HCEC 1CT (cell line): ENCODE measurements around the gene TRAM2.
A peak's percentile ranks its signal among the peaks of the same experiment; 100 is the strongest.

Source experiments
- DNase-seq: peaks from one replicate; pipeline ENCODE4 v3.0.0-alpha.2; 2017

The TRAM2 gene

DNA sequence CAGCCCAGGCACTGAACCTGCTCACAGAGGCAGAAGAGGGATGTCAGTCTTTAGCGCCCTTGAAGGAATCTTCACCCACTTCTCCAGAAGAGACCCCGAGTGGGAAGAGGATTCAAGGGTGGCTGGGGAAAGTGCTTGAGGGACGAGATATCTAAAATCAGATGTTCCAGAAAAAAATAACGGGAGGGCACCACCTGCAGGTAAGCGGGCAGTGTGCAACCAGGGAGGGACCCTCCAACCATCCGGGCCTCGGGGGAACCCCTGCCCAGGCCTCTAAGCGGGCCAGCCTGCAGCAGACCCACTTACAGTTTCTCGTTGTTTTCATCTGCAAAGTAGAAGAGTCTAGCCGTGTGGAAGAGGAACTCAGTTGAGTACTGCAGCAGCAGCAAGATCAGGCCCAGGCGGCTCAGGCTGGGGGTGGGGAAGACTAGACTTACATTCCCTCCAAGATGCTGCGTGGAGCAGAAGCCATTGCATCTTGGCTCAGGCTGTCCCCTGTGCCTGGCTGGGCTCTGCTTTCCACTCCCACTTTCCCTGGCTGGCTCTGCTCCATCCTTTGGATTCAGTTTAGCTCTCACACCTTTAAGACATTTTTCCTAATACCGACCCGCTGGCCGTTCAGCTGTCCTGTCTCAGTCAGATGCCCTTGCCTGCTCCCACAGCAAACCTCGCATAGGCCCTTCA is 71.0 kb downstream of the TRAM2 start:
- DNase-seq, result peak; percentile 1

DNA sequence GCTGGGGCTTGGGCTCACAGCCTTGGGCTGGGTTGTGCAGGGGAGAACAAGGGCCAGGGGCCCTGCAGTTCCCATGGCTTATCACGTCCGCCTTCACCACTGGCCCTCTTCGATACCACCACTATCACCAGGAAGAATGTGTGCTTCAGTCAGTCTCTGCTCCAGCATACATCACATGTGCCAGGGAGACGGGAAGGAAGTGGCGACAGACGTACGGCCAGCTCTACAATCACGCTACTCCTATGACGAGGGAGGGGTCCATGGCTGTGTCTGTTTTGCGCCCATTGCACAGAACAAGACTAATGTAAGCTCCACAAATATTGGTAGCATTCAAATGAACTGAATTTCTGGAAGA is 72.1 kb downstream of the TRAM2 start:
- peak; percentile 0 for DNase-seq

DNA sequence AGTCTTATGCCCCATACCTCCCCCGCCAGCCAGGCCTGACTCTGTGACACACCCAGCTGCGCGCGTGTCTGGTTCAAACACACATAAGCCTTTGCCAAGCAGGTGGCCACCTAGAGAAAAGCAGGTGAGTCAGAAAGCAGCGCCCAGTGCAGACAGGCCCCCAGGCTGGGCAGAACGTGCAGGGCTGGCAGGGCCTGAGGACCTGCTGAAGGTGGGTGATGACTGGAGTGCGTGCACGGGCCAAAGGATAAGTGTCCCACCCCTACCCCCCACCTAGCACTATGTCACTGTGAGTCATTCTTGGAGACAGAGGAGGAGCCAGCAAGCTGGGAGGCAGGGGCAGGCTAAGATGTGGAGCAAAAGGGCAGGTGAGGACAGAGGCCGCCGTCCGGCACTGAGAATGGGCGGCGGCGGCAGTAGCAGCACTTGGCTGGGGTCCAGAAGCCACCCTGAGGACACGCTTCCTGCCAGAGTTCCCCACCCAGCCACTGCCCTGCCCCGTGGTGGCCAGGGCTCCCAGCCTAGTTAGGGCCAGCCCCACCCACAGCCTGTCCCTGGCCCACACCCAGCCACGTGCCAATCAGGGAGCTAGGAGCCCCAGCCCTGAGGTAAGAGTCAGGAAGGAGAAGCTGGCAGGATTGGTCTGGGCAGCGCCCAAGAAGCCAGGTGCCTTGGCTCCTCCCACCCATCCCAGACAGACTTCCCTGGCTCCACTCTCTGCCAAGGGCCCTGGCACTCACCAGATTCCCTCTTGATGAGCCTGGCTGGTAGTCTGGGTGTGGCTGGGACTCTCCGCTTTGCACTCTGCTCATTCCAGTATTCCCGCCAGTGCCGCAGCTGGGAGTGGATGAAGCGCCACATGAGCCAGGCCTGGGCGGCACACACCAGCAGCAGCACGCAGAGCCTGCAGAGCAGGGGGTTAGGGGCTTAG is 72.7 kb downstream of the TRAM2 start:
- DNase-seq, result peak; percentile 75

DNA sequence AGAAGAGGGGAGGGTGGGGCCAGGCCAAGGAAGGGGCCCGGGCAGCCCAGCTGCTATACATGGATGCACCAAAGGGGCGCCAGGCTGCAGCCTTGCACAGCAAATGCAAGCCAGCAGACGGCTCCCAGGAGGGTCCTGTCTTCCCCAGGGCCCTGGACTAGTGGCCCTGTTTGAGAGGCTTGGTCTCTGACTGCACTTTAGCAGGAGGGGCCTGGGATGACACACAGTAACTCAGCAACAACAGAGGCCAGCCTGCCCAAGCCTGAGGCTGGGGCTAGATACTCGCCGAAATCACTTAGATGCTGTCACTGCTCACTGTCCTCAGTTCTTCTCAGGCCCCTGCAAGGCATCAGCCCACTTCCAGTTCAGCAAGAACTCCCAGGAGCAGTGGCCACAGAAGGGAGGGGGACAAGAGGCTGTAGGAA is 73.5 kb downstream of the TRAM2 start:
- peak; percentile 13 for DNase-seq

DNA sequence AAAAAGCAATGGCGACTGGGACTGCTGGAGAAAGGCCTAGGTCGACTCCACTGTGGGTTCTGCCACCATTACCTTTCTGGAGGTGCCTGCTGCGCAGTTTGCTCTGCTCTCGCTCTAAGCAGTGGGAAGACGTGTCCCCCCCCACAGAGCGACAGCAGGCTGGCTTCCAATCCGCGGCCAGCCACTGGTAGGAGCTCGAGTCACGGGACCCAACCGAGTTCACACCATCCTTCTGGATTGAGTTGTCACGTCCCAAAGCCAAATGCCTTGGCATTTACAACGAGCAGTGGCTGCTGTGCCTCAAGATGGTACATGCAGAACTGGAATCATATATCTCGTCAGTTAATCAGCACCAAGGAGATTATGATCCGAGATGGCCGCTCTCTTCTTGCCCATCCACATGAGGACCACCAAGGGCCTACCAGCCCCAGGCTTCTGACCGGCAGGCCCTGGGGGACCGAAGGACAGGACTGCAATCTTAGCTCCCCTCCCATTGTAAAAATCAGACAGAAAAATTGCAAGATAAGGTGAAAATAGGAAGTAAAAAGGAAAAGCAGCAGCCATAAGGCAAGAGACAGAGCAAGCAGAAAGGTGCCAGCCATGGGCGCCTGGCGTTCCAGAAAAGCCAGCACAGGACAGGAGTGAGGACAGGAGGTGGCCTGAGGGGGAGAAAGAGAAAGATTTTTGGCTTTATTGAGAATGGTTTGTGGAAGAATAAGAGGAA is 74.4 kb downstream of the TRAM2 start:
- no peak for DNase-seq

DNA sequence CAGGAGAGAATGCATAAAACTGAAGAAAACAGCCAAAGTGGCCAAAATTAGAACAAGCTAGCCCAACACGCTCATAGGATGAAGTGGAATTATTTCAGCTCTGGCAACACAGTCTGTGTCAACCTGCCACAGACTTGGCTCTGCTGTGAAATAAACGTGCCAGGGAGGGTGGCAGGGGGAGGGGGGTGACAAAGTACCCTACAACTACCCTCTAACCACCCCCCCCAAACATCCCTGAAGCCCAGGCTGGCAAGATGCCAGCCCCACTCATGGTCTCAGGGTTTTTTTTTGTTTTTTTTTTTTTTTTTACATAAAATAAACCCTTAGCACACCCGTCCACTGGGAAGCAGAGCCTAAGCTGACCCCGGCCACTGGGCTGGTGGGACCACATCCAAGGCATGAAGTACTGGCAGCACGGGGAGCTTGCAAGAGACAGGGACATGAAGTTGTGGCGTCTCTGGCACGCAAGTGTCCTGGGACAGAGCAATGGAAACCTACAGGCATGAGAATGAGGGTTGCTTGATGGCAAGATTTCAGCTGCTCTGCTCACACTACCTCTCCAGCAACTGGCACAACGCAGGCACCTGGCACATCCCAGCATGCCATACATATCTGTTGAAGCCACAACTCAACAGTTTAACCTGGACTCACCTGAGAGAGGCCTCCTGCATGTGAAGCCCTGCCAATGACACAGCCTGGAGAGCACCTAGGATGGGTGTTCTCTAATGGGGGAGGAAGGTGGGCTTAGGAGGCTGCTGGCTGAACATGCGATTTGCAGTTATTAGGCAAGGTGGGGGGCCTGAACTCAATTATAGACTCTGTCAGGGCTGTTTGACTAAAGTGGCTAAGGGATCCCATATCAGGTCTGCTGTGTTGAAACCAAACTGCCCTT is 76.4 kb downstream of the TRAM2 start:
- DNase-seq, result no peak

DNA sequence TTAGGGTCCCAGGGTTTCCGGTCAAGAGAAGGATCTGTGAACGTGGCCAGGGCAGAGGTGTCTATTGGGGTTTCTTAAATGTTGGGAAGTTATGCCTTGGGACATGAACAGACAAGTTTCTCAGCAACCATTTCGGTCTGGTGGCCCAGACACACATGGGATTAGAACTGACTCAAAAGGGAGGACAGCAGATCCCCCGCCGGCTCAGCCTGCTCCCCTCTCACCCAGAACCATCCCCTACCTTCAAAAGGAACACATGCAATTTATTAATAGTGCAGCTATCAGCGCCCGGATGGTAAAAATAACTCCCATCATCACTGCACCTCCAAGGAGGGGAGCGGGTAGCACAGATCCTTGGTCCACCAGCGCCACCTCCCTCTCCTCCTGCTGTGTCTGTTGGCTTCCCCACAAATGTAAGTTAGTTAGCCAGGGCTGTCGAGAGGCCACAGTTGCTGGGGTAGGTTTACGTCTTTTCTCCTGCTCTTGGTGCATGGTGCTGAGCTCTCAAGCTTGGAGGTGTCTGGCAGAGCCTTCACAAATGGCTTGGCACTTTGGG is 77.1 kb downstream of the TRAM2 start:
- no peak for DNase-seq

DNA sequence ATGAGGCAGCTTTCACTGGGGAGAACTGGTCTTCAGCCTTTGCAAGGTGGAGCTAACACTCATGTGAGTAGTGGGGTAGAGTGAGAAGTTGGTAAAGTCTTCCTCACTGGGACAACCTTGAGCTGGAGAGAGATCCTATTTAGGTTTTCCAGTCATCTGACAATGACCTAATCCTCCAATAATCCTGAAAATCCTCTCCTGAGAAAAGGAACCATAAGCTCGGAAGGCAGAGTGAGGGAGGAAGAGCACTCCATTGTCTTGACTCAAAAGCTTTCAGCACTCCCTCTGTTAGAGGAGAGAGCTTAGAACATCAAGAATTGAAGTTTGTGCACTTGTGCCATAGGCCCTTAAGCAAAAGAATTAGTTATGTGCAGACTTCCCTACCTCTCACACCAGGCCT is 77.8 kb downstream of the TRAM2 start:
- DNase-seq, result peak; percentile 49

DNA sequence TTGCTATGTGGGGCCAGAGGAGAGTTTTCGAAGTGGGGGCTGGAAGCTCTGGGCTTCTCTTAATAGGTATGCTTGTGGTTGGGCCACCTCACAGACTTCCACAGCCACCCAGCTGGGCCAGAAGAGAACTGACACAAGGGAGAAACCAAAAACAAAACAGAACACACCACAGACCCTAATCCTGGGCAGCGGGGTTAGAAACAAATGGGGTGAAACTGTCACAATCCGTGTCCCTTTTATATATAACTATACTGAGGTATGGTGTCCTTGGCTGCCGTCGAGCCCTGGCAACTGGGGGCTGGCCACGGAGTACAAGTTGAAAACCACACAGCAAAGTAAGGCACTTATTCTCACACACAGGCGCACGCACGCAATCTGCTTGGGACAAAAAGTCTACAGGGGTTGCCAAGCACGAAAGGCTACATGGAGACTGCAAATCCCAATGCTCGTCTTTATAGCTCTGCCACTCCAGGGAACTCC is 78.3 kb downstream of the TRAM2 start:
- no peak for DNase-seq

DNA sequence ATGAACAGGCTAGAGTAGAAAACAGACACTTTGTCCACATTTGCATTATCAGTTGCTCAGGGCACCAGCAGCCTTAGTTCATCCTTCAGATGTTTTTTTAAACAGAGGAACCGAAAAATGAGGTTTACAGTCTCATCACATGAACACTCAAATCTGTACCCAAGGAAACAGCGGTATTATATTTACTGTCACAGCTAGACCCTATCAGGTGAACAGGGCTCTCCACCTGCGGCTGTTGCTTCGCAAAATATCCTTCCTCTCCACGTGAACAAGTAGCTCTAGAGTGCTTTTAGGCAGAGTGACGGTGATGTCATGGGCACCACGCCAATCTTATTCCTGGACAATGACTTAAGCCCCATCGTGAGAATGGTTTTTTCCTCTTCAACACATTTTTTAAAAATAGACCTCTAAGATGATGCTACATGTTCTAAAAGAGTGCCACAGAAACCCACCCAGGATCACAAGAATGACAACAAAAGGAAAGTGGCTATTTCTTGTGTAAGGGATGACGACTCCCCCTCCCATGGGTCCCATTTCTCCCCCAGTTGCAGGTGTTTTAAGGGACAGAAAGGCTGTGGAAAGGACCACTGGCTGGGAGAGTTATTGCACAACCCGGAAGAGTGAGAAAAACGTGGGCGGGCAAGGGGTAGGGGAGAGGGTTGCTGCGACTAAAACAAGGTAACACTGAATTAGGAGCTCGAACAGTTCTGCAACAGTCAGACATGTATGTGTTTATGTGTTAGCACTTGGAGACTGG is 79.0 kb downstream of the TRAM2 start:
- DNase-seq, result no peak

DNA sequence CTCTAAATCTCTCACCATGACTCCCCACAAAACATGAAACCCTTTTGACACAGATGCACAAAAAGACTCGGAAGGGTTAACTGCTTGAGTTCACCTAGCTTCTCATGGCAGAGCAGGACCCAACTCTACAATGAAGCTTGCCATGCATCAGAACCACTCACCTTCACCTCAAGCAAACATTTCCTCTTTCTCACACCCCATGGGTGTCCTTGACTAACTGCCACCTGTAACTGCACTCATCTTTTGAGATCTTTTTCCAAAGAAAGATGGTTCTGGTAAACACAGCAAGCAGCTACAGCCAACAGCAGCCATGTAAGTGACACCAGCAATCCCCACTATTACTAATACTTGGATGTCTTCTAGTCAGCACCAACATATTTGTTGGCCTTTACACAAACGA is 80.2 kb downstream of the TRAM2 start:
- DNase-seq, result no peak

DNA sequence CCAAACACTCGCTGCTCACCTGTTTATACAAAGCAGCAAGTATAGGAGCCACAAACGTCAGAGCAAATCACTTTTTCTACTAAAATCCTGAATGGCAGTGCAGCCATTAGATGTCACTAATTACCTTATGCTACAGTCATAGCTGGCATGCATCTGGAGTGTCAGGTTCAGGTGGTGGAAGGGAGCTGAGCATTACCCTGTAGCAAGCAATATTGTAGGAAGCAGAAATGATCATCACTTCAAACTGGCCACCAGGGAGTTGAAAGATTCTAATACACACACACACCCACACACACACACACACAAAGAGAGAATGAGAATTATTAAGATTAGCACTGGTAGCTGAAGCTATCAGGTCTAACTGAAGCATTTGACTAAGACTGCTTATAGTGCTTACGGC is 80.9 kb downstream of the TRAM2 start:
- DNase-seq, result no peak

DNA sequence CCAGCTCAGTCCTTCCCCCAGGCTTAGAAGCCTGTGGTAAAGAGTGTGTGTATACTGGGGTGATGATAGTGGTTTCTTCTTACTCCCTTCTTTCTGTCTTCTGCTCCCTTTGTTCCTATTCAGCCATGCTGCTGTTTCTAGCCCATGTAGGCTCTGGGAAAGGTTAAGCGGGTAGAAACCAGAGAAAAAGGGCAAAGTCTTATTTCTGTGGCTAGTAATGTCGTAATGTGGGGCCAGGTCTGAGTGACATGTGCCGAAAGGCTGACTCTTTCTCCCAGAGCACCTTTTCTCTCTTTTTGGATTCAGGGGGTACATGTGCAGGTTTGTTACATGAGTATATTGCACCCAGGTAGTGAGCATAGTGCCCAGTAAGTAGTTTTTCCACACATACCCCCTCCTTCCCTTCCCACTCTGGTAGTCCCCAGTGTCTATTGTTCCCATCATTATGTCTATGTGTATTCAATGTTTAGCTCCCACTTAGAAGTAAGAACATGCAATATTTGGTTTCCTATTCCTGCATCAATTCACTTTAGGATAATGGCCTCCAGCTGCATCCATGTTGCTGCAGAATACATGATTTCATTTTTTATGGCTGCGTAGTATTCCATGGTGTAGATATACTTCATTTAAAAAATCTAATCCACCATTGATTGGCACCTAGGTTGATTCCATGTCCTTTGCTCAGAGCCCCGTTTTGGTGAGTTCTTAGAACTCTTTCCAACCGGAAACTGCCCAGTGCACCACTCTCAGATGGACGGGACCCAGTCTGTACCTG is 82.4 kb downstream of the TRAM2 start:
- DNase-seq, result no peak

DNA sequence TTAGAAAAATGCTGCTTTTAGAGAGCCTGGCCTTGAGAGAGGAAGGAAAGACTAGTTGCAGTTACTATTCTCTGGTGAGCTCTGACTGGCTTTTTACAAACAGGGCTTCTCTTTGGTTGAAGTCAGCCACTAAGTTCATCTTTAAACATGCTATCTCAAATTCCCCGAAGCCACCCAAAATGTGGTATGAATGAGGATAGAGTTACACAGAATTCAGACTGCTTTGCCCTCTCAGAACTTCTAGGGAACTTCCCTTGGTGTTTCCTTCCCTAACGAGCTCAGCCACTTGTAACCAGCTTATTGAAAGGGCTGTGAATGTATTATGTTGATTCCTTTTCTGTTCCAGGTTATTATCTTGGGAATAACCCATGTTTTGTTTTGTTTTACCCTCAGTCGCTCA is 83.2 kb downstream of the TRAM2 start:
- no peak for DNase-seq

DNA sequence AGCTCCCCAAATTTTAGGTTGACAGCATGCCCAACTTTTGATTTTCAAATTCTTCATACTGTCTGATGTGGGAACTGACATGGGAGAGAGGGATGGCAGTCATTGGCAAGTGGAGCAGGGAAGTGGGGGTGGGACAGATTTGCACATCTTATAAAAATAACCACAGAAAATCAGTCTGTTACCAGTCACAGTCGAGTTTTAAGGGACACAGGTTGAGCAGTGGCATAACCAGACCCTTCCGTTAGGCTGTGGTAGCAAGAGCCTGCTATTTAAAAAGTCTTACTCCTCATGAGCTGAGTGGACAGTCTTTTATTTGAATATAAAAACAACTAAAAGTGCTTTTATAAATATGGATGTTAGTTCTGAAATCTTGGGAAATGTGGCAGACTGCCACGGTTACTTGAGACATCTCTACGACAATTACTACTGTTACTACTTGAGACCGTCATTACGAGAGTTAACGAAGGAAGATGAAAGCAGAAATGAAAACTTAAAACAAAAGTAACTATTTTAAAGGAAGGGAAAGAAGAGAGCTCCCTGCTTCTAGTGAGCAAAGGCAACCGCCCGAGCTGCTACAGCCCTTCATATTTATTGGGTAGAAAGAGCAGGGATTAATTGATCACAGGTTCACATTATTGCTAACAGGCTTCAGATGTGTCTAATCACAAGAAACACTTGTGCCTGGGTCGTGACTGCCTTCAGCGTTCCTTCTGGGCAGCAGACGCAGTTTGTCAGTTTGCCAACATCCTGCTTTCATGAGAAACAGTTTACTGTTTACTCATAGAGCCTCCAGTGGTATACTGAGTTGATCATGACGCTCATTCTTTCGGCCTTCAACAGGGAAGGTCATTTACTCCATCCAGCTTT is 85.4 kb downstream of the TRAM2 start:
- no peak for DNase-seq

DNA sequence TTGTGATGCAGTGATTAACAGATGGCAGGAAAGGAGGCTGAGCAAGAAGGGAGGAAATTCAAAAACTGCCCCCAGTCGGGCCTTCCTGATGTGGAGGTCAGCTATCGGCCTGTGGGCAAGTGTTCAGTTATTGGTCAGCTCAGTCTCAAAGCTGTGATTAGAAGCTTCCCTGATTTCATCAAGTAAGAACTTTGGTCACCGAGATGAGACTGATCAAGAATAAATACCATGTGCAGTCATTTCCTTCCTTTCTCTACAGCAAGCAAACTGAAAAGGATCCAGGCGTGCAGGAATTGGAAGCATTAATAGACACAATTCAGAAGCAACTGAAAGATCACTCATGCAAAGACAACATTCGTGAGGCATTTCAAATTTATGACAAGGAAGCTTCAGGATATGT is 87.0 kb downstream of the TRAM2 start:
- DNase-seq, result no peak

DNA sequence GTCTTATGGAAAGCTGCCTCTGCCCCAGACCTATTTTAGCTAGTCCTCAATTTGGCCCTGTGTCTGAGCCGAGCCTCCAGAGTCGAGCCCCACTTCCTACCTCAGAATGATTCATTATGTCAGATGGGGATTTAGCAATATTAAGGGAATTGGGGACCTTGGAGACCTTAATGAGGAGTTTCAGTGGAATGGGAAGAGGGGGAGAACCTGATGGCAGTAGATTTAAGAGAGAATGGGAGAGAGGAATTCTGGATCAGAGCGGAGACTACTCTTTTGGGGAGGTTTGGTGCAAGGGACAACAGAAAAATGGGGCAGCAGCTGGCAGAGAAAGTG is 93.2 kb downstream of the TRAM2 start:
- DNase-seq, result no peak

DNA sequence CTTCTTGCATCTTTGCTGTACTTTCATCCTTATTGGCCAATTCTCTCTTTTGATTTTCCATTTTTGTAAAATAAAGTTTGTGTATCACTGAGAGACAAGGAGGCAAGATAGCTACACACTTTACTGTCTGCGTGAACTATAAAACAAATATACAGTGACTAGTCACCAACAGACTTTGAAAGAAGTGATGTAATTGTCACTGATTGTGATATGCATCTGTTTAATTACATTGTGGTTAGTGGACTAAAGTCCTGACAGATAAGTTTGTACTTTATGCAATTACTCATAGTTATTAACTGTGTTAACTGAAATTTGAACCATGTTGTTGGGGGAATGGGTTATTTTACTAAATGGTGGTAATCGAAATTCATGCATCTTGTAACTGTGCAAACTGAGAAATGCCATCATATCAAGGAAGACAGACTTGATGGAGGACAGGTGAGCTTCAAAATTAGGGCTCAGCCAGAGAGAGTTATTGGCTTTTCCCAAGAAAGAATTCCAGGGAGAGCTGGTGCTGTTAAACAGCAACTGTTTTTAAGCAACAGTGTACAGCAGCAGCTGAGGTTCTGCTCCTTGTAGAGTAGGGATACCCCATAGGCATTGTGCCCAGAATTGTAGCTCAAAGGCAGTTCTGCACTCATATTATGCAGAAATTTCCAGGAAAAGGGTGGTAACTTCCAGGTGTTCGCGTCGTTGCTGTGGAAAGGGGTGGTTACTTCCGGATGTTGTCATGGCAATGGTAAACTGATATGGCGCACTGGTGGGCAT is 93.8 kb downstream of the TRAM2 start:
- peak; percentile 32 for DNase-seq

DNA sequence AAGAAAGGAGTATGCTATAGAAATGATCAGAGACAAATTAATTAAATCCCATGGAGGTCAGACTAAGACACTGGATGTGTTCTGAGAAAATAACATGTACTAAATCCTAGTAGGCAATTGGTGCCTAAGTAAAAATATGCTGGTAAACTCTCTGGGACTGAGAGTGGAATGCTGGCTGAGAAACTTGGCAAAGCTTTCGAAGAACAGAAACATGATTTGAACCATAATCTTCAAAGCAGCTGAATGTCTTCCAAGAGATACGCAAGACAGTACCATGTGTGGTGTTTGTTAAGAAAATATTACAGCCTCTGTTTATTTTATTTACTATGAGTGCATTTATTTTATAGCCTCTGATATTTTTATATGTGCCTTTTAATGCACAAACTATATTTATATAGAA is 101.6 kb downstream of the TRAM2 start:
- DNase-seq, result no peak
